Cardiac muscle cell (in vitro differentiated cells and primary cell): Measurements from ENCODE around the gene LDLRAD4. TPM values are rescaled to one million over a fixed set of nuclear protein-coding genes. Genes with fewer than 3 reads are reported as not detected.

Source experiments
- DNase-seq, 2 donors: peaks; one replicate each; pipeline versions ENCODE4 v3.0.0 to v3.0.0-alpha.2; 2010 to 2017; ENCODE audit warnings: low read depth in 1 of 2, low spot score in 1 of 2
- H3K27ac ChIP-seq: fragments of 200-600 bp; sonication (generic); 2 replicates; pipeline ENCODE4 v1.5.1; 2016
- H3K27me3 ChIP-seq: fragments of 200-600 bp; sonication (generic); 2 replicates; pipeline ENCODE4 v1.6.0; 2016; ENCODE audit warnings: control low read depth
- H3K36me3 ChIP-seq: fragments of 200-600 bp; sonication (generic); 2 replicates; pipeline ENCODE4 v1.5.1; 2016; ENCODE audit warnings: control low read depth
- H3K4me1 ChIP-seq: fragments of 200-600 bp; sonication (generic); 2 replicates; pipeline ENCODE4 v1.8.1; 2017; ENCODE audit warnings: low read depth, mild to moderate bottlenecking, mixed run types
- H3K4me3 ChIP-seq: fragments of 200-600 bp; sonication (generic); 2 replicates; pipeline ENCODE4 v1.5.1; 2016; ENCODE audit warnings: mild to moderate bottlenecking
- H3K9me3 ChIP-seq: fragments of 200-600 bp; sonication (generic); 2 replicates; pipeline ENCODE4 v1.5.1; 2017; ENCODE audit warnings: low read depth, mild to moderate bottlenecking, control low read depth
- CTCF ChIP-seq: IDR thresholded peaks from 2 replicates; pipeline ENCODE4 v1.5.1; 2012; ENCODE audit warnings: low read depth, mild to moderate bottlenecking, low read length
- polyA plus RNA-seq: library from polyadenylated mRNA; unstranded; fragments of >200 nt; fragmentation: Nextera tagmentation; extraction: Ambion mirVana; gene quantifications from 2 replicates; pipeline ENCODE4 v1.2.1, GENCODE V29; 2016
- total RNA-seq: library from RNA; depleted of rRNA; stranded (reverse); fragments of >200 nt; gene quantifications from 2 replicates; pipeline ENCODE4 v1.2.3, GENCODE V29; 2016

Gene LDLRAD4
- total and polyA plus RNA-seq, 2 experiments from 2014 or later: 10.5 to 11.5 TPM

GRCh38 chr18:13635046-13635445 is 416.5 kb downstream of the LDLRAD4 start:
- Histone ChIP-seq H3K9me3 (no peaks in the 10 kb centered on the region), H3K27me3 (no peaks in the 10 kb centered on the region), H3K4me3 (no peak overlapping the region), H3K27ac (no peak overlapping the region), H3K36me3 (no peaks in the 10 kb centered on the region), H3K4me1 (peaks cover under 1% of the 10 kb centered on the region)
- DNase-seq: no peak
- no peak for TF ChIP-seq CTCF

- Histone ChIP-seq H3K36me3 (no peaks in the 10 kb centered on the region), H3K27me3 (peaks cover 7% of the 10 kb centered on the region), H3K27ac (no peak overlapping the region), H3K4me3 (no peak overlapping the region), H3K4me1 (no peaks in the 10 kb centered on the region), H3K9me3 (no peaks in the 10 kb centered on the region)
- TF ChIP-seq CTCF: no peak
- DNase-seq: no peak
Observed at GRCh38 chr18:13638719-13639595, 420.4 kb downstream of the LDLRAD4 start.

GRCh38 chr18:13640266-13640860 is 421.8 kb downstream of the LDLRAD4 start:
- no peaks in the 10 kb centered on the region for H3K4me1 ChIP-seq
- no peaks in the 10 kb centered on the region for H3K9me3 ChIP-seq
- DNase-seq: no peak
- no peak overlapping the region for H3K27ac ChIP-seq
- no peak overlapping the region for H3K4me3 ChIP-seq
- TF ChIP-seq CTCF: no peak
- no peaks in the 10 kb centered on the region for H3K36me3 ChIP-seq
- H3K27me3 ChIP-seq: peaks cover 7% of the 10 kb centered on the region

DNA sequence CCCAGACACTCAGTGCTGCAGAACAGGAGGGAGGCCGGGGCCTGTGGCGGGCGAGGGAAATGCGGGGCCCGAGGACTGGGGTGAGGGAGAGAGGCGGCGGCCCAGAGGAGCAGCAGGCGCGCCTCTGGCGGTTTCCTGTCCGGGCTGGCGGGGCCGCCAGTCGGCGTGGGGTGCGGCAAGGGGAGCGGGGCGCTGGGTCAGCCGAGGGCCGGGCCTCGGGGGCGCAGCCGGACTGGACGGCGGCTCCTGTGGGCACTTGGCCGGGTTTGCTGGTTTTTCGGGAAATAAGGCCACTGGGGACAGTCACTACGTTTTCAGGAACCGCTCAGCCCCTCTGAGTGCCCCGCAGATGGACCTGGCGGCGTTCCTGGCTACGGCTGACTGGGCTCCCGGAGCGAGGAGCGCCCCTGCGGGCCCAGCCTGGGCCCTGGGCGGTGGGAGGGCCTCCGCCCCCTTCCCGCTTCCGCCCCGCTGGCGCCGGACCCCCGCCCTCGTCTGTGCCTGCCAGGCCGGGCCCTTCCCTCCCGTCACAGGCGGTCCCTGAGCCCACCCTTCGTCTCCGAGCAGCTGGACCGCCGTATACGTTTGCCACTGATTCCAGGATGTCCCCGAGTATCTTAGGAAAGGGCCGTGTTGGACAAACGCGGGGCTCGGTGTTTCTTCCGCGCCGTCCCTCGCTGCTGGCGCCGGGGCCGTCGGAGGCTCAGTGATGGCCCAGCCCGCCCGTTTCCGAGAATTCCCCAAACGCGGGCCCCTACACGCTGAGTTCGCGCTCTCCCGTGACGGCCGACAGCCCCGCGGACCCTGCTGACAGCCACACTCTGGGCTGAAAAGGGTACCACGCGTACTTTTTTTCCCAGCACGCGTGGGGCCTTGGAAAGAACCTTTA is 423.2 kb downstream of the LDLRAD4 start:
- DNase-seq: peak in 1 of 2 donors; percentile 30

More for the DNA sequence above, 423.2 kb downstream of the LDLRAD4 start:
- Histone ChIP-seq H3K4me3 (no peak overlapping the region), H3K36me3 (no peaks in the 10 kb centered on the region), H3K4me1 (no peaks in the 10 kb centered on the region), H3K9me3 (no peaks in the 10 kb centered on the region), H3K27ac (no peak overlapping the region), H3K27me3 (peaks cover 7% of the 10 kb centered on the region)
- TF ChIP-seq CTCF: no peak
